GM19397 (cell line): Measurements from ENCODE around the gene RNF220.

ENCODE experiments used
- ATAC-seq: cut with Tn5 transposase; IDR thresholded peaks from one replicate; pipeline ENCODE4 v1.9.1; 2021; ENCODE audit warnings: mild to moderate bottlenecking, moderate library complexity; ENCODE audit not compliant: unreplicated experiment

Gene RNF220

DNA sequence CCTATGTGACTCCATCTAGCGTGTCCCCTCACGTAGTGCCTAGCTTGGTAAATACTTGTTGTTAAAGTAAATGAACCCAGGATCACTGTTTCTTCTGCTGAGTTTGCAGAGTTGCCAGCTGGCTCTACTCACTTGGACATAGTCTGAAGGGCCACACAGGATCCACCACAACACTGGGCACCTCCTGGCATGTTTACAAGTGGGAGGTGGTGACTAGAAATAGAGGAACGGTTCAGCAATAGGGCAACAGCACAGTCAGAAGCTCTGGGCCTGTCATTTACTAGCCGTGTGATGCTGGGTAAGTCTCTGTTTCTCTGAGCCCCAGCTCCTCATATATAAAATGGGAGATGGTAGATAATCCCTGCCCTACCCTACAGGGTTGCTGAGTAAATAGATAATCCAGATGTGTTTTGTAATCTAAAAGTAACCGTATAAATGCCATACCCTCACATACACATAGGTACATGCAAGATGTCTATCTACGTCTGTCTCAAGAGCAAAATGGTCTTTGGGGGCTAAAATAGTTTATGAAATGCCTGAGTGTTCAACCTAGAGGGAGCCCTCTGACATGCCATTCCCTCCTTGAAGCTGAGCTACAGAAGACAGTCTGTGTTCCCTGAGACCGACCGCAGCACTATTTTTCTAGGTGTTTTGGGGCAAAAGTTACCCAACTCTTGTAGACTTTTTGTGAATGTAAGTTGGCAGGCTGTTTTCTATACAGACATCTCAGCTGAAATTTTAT is 20.5 kb downstream of the RNF220 start:
- no peak for ATAC-seq

DNA sequence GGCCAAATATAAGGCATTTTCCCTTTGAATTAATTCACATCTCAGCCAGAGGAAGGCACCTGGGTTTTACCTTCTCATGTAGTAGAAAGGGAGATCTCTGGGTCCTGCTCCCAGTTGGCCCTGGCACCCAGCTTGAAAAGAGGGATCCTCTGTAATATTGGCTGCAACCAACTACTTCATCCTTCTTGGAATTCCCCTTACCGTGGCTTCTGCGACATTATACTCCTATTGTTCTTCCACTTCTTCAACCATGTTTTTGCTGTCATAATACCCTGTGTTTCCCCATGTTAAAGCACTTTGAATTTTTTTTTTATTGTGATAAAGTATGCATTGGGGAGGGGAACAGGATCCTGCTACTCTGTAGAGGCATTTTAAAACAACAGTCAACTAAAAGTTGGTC is 26.8 kb downstream of the RNF220 start:
- no peak for ATAC-seq

DNA sequence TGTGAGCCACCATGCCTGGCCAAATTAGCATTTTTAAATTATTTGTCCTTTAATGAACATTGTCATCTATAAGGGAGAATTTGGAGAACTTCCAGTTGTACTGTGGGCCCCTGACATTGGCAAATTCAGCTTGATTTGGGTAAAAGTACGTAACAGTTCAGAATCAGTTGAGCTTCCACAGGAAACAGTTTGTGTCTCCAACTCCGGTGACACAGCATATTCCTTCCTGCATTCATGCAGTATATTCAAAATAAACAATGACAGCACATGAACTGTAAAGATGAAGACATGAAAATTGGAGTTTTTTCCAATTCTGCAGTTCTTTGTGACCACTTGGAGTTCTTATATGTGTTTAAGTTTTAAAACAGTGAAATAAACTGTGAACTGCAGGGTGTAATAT is 28.2 kb downstream of the RNF220 start:
- no peak for ATAC-seq

DNA sequence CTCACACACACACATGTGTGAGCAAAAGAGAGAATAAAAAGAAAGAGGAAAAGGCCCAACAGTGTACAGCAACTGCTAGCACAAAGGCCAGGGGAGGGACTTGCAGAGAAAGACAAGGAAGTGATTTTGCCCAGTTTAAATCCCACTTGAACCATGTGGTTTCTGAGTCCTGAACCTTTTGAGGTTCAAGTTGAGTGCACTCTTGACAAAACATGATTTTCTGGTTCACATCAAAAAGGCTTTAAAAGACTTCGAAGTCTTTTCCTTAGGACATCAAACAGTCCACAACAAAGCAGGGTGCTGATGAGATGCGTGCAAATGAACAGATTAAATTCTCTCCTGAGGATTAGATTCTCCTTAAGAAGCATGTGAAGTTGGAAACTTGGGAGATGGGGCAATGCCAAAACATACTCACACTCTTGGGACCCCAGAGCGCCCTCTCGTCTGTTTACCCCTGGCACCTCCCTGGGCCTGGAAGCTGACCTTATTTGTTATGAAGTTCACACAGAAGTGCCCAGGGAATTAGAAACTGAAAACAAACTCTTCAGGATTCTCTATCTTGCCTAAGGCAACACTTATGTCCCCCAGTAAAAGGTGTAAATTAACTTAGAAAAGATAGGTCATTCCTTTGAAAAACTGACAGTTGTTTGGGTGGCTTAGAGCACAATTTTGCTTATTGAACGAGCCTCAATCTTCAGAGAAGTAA is 31.5 kb downstream of the RNF220 start:
- ATAC-seq: no peak

DNA sequence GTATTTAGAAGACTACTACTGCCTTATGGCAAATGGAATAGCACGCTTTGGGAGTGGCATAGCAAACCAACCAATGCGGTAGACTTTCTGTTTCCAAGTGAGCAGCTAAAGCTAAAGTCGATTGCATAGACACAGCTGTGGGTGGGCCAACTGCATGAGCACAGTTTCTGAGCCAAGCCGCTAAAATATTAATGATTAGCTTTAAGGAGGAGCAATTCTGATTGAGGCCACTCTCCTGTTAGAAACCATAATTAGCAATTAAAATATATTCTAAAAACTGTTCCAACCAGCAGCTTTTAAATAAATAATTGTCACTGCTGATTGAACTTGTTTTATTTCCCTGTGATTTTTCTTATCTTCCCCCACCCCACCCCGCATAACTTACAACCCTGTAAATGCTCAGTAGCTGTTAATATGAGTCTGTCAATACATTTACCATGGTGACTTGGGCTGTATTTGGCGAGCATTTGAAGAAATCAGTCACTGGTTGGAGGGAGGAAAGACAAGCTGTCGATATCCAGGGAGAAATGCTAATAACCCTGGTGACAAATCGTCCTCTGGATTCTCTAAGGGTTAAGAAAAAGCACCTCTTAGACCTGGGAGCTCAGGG is 32.2 kb downstream of the RNF220 start:
- ATAC-seq: no peak

DNA sequence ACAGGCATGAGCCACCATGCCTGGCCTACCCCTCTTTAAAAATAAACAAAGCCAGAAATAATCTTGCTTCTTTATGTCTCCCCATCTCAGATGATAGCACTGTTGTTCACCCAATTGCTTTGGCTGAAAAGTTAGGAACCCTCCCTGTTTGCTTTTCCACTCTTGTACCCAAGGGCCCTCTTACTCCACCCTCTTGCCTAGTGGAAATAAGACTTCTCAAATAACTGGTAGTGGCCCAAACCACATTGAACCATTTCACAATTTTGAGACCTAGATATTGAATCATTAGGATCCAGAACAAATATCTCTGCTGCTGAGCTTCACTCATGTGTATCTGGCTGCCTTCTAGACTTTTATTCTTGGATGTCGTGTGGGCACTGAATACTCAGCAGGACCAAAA is 37.7 kb downstream of the RNF220 start:
- ATAC-seq: no peak

DNA sequence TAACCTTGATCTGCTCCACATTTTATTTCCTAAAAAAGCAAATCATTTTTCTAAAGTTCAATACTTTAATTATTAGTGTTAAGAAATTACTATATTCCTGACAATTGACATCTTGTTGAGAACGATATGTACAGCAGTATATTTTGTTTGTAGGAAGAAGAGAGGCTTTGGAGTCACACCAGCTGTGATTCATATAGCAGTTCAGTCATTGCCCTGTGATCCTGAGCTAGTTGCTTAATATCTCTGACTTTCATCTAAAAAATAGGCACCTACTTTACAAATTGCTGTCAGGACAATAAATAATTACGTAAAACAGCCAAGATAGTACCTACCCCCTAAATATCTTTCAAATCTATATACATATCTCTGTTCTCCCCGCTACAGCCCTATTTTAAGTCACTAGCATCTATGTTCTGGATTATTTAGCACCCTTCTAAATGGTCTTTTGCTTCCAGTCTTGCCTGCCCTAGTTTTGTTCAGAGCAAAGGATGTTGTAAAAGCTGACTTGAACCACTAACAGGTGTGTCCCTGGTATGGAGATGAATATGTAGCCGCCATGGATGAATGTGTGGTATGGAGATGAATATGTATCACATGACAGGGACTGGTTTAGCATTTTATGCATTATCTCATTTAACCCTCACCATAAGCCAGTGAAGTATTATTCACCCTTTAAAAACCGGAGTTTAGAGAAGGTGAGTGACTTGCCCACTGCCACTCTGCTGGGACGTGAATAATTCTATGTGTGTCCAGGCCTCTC is 42.2 kb downstream of the RNF220 start:
- ATAC-seq: no peak

DNA sequence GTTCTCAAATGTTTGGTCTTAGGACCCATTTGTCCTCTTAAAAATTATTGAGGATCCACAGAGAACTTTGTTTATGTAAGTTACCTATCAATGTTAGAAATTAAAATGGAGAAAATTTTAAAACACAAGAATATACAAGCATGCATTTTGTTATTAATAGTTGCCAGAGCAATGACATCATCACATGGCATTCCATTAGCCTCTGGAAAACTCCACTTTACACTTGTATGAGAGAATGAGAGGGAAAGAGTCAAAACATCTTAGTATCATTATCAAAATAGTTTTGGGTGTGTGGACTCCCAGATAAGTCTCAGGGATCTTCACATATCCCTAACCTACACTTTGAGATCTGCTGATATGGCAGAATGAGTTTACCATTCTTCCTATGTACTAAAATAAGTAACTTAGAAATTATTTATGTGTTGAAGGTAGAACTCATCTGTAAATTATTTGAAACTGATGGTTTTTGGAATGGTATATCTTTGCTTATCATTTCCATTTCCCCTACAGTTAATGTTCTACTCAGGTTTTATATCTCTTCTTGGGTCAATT is 48.8 kb downstream of the RNF220 start:
- no peak for ATAC-seq

DNA sequence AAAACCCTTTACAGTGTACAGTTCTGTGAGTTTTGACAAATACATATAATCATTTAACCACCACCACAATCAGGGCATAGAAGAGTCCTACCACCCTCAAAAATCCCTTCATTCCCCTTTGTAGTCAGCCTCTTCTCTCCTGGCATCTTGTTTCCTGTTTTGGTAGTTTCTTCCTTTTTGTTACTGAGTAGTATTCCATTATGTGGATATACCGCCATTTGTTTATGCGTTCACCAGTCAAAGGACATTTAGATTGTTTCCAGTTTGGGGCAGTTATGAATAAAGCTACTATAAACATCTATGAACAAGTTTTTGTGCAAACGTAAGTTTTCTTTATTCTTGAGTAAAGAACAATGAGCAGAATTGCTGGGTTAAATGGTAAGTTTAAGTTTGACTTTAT is 49.6 kb downstream of the RNF220 start:
- no peak for ATAC-seq

DNA sequence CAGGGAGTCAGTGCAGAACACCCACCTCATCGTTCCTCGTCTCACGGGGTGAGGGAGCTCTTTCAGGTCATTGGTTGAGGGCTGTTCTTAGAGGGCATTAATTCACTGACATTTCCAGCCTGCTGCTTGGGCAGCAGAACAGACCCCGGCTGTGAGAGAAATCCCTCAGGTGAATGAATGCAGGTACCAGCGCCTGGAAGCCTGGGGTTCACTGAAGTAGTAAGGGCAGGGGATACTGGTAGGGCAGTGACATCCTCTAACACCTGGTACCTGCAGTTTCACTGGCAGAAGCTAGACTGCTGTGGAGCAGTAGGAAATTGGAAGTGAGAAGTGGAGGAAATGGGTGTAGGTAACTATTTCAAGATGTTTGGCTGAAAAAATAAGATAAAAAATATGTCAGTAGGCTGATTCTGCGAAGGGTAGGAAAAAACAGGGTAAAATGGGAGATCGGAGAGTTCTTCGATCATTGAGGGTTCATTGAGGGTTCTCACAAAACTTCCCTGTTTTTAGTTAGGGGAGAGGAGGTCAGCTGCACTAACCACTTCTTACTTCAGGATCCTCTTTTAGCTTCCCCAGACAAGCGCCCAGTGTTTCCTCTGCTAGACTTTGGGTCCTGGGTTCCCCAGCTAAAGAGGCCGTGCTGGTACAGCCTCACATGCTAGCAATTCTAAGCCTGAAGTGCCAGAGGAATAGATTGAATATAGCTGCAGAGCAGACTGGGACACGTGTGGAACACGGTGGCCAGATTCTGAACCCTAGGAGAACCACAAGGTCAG is 55.2 kb downstream of the RNF220 start:
- no peak for ATAC-seq

DNA sequence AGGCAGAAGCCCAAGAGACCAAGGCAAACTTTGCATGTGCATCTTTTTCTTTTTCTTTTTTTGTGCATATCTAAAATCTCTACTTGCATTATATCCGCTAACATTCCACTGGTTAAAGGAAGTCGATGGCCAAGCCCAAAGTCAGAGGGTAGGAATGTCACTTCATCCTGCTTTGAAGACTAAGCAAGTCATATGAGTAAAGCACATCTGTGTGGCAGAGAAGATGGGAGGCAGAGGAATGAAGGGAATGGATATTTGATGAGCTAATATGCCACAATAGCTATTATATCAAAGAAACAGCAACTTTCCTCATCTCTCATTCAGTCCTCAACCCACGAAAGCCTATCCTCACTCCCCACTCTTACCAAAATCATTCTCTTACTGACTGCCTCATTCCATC is 59.3 kb downstream of the RNF220 start:
- no peak for ATAC-seq

DNA sequence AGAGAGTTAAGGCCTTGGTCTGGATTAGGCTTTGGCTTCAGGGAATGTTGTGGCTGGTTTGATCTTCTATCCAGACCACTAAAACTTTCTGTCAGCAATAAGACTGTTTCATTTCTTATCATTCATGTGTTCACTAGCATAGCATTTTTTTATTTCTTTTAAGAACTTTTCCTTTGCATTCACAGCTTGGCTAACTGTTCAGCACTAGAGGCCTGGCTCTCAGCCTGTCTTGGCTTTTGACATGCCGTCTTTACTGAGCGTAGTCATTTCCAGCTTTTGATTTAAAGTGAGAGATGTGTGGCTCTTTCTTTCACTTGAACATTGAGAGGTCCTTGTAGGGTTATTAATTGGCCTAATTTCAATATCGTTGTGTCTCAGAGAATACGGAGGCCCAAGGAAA is 62.5 kb downstream of the RNF220 start:
- ATAC-seq: no peak

DNA sequence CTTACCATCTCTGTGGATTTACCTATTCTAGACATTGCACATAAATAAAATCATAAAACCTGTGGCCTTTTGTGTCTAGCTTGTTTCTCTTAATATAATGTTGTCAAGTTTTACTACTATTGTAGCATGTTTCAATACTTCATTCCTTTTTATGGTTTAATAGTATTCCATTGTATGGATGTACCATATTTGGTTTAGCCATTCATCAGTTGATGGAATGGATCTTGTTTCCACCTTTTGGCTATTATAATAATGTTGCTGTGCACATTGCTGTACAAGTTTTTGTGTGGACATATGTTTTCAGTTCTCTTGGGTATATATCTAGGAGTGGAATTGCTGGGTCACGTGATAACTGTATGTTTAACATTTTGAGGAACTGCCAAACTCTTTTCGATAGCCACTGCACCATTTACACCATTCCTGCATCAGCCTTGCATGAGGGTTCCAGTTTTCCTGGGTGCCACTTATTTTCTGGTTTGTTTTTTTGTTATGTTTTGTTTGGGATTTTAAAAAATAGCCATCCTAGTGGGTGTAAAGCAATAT is 66.9 kb downstream of the RNF220 start:
- ATAC-seq: no peak

DNA sequence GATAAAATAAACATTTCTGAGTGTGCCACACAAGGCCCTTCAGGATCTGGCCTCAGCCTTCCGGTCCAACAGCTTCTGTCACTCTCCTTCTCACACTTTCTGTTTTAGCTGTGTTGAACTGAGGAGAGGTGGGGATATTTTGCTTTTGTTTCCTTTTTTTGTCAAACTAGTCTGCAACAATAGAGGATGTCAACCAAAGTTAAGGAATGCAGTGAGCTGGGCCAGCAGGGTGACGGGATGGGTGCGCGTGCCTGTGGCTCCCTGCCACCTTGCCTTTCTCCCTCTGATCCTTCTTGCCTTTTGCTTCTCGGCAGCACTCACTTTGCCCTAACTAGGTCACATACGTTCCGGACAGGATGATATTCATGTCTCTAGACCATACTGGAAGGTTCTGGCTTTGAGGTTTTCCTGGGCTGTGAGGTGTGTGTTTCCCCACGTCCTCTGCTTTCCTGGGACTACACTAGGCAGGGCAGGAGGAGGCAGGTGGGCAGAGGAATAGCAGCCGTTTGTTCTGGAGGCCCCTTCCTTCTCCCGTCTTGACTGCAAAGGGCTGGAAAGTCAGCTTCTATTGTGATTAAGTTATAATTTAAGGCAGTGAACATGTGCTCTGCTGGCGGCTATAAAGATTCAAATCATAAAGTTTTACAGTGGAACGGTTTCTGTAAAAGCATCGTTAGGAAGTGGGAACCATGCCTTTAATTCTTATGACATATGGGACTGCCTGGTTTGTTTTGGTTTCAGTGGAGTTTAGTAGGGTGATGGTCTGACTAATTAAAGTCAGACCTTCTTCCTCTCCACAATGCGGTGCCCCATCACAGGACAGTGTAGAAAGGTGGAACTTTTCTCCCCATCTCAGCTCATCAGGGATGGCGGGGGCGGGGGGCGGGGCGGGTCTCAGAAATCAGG is 67.8 kb downstream of the RNF220 start:
- ATAC-seq: no peak

DNA sequence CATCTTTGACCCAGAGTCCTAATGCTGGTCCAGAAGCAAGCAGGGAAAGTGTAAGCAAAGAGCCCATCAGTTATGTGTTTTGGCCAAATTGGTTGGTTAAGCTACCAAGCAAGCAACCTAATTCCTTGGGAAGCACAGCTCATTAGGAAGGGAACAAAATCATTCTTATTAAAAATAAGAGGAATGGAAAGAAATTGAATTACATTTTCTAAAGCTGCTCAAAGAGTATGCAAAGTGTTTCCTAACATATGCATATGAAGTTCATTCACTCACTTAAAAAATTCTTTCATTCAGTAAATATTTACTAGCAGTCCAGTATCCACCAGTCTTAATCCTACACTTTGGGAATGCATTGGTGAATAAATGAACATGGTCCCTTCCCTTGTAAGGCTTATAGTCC is 71.8 kb downstream of the RNF220 start:
- no peak for ATAC-seq

DNA sequence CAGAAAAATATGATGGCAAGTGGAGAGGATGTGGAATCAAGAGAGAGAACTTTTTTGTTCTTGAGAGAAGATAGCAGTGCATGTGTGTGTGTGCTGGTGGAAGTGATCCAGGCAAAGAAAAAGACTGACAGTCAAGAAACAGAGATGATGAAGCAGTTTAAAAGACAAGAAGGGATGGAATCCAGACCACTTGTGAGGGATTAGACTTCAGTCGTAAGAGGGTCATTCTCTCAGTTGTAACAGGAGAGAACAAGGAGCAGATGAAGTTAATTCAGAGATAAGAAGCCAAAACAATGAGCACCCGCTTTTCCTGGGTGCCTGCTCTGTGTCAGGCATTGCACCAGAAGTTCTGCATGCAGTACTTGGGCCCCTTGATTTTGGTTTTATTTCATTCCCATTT is 76.6 kb downstream of the RNF220 start:
- ATAC-seq: no peak

DNA sequence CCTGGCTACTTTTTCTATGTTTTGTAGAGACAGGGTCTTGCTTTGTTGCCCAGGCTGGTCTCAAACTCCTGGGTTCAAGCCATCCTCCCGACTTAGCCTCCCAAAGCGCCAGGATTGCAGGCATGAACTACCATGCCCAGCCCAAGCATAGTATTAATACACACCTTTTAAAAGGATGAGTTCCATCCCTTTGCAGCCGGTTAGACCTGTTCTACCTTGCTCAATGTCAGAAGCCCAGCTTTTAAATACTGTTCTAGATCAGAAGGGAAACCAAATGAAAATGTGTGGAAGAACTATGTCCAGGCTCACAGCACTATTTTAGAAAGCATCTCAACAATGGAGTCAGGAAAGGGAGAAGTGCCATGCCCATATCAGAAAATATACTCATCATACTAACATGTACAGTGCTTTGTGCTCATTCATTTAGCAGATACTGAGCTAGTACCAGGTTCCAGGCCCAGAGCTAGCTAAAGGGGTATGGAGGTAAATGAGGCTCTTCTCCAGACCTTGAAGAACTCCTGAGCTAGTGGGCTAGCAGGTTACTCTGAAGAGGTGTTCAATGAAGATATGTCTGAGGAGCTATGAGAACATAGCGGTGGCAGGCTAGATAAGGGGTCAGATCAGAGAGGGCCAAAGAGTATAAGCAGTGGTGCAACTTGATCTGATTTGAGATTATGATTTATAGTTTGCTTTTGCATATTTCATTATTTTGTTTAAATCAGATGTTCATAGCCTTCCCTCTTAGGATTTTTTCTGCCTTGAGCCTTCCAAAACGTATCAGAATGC is 78.2 kb downstream of the RNF220 start:
- no peak for ATAC-seq

DNA sequence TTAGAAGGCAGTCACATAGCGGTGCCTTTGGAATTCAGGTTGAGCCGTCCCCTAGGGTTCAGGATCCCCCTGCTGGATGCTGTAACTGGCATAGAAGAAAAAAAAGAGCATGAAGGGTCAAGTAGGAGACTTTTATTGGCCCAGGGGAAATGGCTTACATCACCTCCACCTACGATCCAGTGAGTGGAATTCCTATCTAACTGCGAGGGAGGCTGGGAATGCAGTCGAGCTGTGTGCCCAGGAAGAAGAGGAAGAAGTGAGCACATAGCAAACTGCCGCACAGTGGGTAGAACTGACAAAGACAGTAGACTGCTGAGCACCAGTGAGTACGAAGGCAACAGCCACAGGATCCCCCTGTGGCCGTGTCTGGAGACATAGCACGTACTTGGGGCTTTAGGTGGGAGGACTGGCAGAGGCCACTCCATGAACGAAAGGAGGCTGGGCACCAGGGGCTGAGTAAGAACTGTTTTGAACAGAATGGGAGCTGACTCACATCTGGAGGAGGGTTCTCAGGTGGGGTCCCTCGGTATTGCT is 79.2 kb downstream of the RNF220 start:
- no peak for ATAC-seq
